Peyer's patch (tissue), 4 donors: Measurements from ENCODE around the gene PRDM5.

Experiments
- CTCF ChIP-seq, 6 experiments: fragments of 450-650 bp in 4 of 6; fragments of 200-600 bp in 2 of 6; sonication (generic) in 1 of 6; IDR thresholded peaks; one replicate each; pipeline ENCODE4 v1.5.1; 2017 to 2019; ENCODE audit warnings: antibody characterized with exemption in 6 of 6, mild to moderate bottlenecking in 3 of 6, moderate library complexity in 1 of 6
- POLR2A ChIP-seq, 2 donors: fragments of 450-650 bp; IDR thresholded peaks; one replicate each; pipeline ENCODE4 v1.5.1; 2017; ENCODE audit warnings: antibody characterized with exemption in 2 of 2, mild to moderate bottlenecking in 2 of 2, moderate library complexity in 2 of 2

DNA sequence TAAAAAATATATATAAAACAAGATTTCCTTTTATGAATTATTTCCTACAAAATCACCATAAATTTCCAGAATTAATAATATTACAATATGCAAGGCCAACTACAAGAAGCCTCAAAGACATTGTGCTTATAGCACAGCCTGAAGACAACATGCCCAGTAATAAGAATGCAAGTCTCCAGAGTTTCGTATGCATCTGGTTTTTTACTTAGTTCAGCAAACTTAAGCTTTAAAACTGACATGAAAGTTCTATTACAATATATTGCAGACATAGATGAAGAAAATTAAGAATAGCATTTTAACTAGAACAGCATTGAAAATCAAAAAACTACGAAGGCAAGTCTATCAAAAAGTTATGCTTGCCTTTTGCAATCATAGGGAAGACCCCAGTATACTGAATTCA lies 107.6 kb downstream of the PRDM5 start:
- no peak for TF ChIP-seq POLR2A (IDR thresholded peaks at IDR 0.05)
- TF ChIP-seq CTCF (IDR thresholded peaks at IDR 0.05): no peak
